GM12875 (cell line): ENCODE data around the gene GGT6.

Experiments
- H3K4me3 ChIP-seq: one replicate; pipeline ENCODE4 v1.5.1; 2011; ENCODE audit warnings: low read depth, low read length, control low read depth
- CTCF ChIP-seq: IDR thresholded peaks from 2 replicates; pipeline ENCODE4 v1.5.1; 2011; ENCODE audit warnings: low read depth, mild to moderate bottlenecking, control low read depth, inconsistent platforms, low read length, moderate library complexity, borderline replicate concordance; ENCODE audit not compliant: insufficient read depth

Gene GGT6

DNA sequence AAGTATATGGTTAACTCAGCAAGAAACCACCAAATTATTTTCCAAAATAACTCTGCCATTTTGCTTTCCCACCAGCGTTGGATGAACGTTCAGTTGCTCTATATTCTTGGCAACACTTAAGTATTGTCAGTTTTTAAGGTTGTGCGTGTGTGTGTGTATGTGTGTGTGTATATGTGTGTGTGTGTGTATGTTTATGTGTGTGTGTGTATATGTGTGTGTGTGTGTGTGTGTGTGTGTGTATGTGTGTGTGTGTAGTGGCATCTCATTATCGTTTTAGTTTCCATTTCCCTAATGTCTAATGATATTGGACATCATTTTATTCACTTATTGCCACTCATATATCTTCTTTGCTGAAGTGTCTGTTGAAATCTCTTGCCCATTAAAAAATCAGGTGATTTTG lies 12.7 kb upstream of the GGT6 start:
- no peak for TF ChIP-seq CTCF
- H3K4me3 ChIP-seq = no peak overlapping the region

DNA sequence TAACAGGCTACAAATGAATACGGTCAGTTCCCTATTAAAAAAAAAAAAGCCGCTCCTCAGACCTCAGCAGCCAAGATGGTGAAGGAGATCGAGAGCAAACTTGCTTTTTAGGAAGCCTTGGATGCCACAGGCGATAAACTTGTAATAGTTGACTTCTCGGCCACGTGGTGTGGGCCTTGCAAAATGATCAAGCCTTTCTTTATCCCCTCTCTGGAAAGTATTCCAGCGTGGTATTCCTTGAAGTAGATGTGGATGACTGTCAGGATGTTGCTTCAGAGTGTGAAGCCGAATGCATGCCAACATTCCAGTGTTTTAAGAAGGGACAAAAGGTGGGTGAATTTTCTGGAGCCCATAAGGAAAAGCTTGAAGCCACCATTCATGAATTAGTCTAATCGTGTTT lies 11.8 kb upstream of the GGT6 start:
- no peak for TF ChIP-seq CTCF
- no peak overlapping the region for H3K4me3 ChIP-seq

DNA sequence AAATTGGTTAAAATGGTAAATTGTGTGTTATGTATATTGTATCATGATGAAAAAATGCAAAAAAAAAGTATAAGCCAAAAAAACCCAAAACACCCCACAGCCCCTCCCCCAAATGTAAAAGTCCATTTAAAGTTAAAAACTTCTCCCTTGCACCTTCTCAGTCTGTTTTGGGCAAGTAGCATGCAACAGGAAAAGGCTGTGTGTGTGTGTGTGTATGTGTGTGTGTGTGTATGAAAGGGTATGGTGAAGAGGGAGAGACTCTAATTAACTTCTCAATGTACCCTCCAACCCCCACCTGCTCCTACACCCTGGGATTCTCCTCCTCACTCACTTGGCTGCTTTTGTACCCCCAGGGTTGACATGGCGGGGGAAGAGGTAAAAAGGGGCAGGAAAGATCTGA lies 9.2 kb upstream of the GGT6 start:
- no peak for TF ChIP-seq CTCF
- H3K4me3 ChIP-seq = no peak overlapping the region

GRCh38 chr17:4566785-4567184 lies 6.4 kb upstream of the GGT6 start:
- no peak overlapping the region for H3K4me3 ChIP-seq
- peak; percentile 70; the same call in 1 of the 2 replicates for TF ChIP-seq CTCF

DNA sequence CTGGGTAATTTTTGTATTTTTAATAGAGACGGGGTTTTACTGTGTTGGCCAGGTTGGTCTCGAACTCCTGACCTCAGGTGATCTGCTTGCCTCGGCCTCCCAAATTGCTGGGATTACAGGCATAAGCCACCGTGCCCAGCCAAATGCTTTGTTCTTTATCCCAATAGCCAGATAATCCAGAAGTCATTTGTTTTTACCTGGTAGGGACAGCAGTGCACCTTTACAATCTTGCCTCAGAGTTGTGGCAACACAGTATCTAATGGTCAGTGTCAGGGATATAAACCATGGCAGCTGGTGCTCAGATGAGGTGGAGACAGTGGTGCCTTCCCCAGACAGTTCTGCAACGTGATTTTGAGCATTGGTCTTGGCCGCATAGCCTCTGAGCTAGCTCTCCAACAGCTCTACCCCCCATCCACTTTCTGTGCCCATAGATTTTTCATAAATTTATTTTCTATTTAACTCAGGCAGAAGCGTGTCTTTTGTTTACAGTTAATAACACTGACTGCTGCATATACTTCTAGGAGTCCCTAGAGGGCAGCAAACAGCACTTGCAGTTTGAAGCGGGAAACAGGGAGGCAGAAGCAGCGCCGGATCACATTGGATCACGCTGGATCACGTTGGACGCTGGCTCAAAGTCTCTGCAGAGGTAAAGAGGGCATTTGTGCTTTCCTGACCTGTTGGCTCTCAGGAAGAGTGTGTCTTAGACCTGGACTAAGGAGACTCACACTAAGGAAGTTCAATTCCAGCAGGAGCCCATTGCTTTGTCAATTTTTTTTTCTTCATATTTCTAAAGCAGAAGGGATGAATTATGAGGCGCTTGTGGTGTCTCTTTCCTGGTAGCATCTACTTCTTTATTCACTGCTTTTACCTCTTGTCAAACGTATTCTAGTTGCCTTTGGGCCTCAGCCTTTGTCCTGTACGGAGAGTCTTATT lies 5.1 kb upstream of the GGT6 start:
- TF ChIP-seq CTCF = peak; percentile 77
- no peak overlapping the region for H3K4me3 ChIP-seq

DNA sequence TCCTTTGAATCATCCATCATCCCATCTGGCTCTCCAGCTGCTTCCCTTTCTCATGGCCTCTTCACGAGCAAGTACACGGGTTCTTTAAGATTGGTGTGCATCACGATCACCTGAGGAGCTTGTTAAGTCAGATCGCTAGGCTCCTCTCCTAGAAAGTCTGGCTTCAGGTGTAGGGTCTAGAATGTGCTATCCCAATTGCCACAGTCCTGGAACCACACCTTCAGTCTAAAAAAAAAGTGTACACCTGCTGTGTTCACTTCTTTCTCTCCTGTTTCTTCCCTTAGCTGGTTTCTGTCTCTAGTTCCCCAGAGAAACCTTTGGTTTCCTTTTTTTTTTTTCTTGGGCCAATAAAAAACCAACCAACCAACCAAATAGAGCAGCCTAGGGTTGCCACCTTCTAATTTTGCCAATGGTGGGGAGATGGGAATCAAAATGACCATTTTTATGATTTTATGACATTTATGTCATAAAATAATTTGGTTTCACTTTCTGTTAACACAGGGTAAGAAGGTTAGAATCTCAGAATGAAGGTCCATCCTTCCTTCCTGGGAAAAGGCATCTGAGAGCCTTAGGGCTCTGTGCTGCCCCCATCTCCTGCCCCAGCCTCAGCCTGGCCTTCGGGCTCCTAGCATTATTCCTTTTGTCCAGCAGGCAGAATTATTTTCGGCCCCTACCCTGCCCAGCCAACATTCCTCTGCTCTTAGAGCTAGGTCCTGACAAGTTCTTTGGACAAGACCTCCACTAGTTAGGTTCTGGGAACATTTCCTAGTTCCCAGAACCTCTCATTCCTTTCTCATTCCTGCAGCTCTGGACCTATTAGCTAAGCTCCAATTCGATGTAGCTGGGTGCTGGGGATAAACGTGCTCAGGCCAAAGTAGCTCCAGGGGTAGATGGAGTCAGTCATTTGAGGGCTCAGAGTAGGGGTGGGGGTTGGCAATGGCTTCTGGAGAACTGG lies 1.9 kb upstream of the GGT6 start:
- TF ChIP-seq CTCF = no peak
- H3K4me3 ChIP-seq = no peak overlapping the region
